PC-3 (cell line): Measurements from ENCODE around the gene SOX6. TPM values are rescaled to one million over a fixed set of nuclear protein-coding genes. Genes with fewer than 3 reads are reported as not detected.
"Not testable (repeated sequence)": the region's sequence is repeated elsewhere in the genome, so short reads cannot be mapped to it uniquely, and the experiment has no call there.

ENCODE experiments used
- ATAC-seq: fragments of 200-7000 bp; cut with Tn5 transposase; 2 replicates; pipeline ENCODE4 v1.9.1; 2020; ENCODE audit warnings: mild to moderate bottlenecking, moderate library complexity
- BruUV-seq: library from RNA; stranded (reverse); fragments of 400-500 nt; replicated peaks from 2 replicates; lab custom pipeline; 2021; lab: Mats Ljungman, UMichigan
- CTCF ChIA-PET: fragments of 300-600 bp; sonication (Branson Sonifier 250); formaldehyde crosslinking; loops from one replicate; lab custom pipeline; 2022; ENCODE audit warnings: antibody characterized with exemption; lab: Charles Lee
- POLR2A ChIA-PET: fragments of 300-600 bp; sonication (Branson Sonifier 250); formaldehyde crosslinking; loops from one replicate; lab custom pipeline; 2022; ENCODE audit warnings: antibody characterized with exemption; ENCODE audit not compliant: unreplicated experiment; lab: Charles Lee
- DNase-seq: peaks from one replicate; pipeline ENCODE4 v3.0.0-alpha.2; 2015
- H2AFZ ChIP-seq: fragments of 300-600 bp; sonication (generic); 2 replicates; pipeline ENCODE4 v1.6.0; 2016; ENCODE audit warnings: antibody characterized with exemption, low read length
- H3F3A ChIP-seq: fragments of 300-600 bp; sonication (generic); one replicate; pipeline ENCODE4 v1.6.0; 2017; ENCODE audit warnings: antibody characterized with exemption, low read length, control low read depth, mild to moderate bottlenecking; ENCODE audit not compliant: unreplicated experiment
- H3K27ac ChIP-seq: fragments of 300-600 bp; sonication (generic); 2 replicates; pipeline ENCODE4 v1.5.1; 2016; ENCODE audit warnings: mild to moderate bottlenecking, low read length
- H3K27me3 ChIP-seq: fragments of 300-600 bp; sonication (generic); 2 replicates; pipeline ENCODE4 v1.6.1; 2016; ENCODE audit warnings: low read length, mixed read lengths
- H3K36me3 ChIP-seq: fragments of 300-600 bp; sonication (generic); 2 replicates; pipeline ENCODE4 v1.6.1; 2016; ENCODE audit warnings: low read depth, mixed run types, low read length, mixed read lengths
- H3K4me1 ChIP-seq: fragments of 300-600 bp; sonication (generic); 2 replicates; pipeline ENCODE4 v1.5.1; 2016; ENCODE audit warnings: low read length; ENCODE audit not compliant: insufficient read depth
- H3K4me2 ChIP-seq: fragments of 300-600 bp; sonication (generic); 2 replicates; pipeline ENCODE4 v1.6.0; 2016; ENCODE audit warnings: low read length
- H3K4me3 ChIP-seq: fragments of 300-600 bp; sonication (generic); 2 replicates; pipeline ENCODE4 v1.5.1; 2016; ENCODE audit warnings: mild to moderate bottlenecking, low read length, mixed read lengths
- H3K79me2 ChIP-seq: fragments of 300-600 bp; sonication (generic); 2 replicates; pipeline ENCODE4 v1.6.1; 2017; ENCODE audit warnings: low read length, mixed read lengths
- H3K9ac ChIP-seq: fragments of 300-600 bp; sonication (generic); 2 replicates; pipeline ENCODE4 v1.6.0; 2016; ENCODE audit warnings: mild to moderate bottlenecking, low read length
- H3K9me2 ChIP-seq: fragments of 300-600 bp; sonication (generic); replicated peaks from 2 replicates; pipeline ENCODE4 v1.6.1; 2016; ENCODE audit warnings: mixed run types, low read length, mixed read lengths
- H3K9me3 ChIP-seq: fragments of 300-600 bp; sonication (generic); 2 replicates; pipeline ENCODE4 v1.6.1; 2016; ENCODE audit warnings: low read length, mixed read lengths
- H4K20me1 ChIP-seq: fragments of 300-600 bp; sonication (generic); 2 replicates; pipeline ENCODE4 v1.6.1; 2016; ENCODE audit warnings: low read length, mixed read lengths
- CTCF ChIP-seq: fragments of 300-600 bp; sonication (generic); conservative IDR thresholded peaks from 2 replicates; pipeline ENCODE4 v1.5.1; 2017; ENCODE audit warnings: antibody characterized with exemption, low read depth, mild to moderate bottlenecking, low read length
- EZH2 ChIP-seq: fragments of 300-600 bp; sonication (generic); IDR thresholded peaks from one replicate; pipeline ENCODE4 v1.6.1; 2017; ENCODE audit warnings: antibody characterized with exemption, mild to moderate bottlenecking, low read length; ENCODE audit not compliant: unreplicated experiment
- EZH2phosphoT487 ChIP-seq: fragments of 300-600 bp; sonication (generic); IDR thresholded peaks from 2 replicates; pipeline ENCODE4 v1.6.1; 2018; ENCODE audit warnings: mild to moderate bottlenecking, antibody characterized with exemption, low read length, borderline replicate concordance
- intact Hi-C: fragments of 100-400 bp; cut with micrococcal nuclease; formaldehyde crosslinking; loops from 2 replicates; pipeline ENCODE4 v1.9.0; 2023
- total RNA-seq: library from RNA; depleted of rRNA; stranded (reverse); fragments of >200 nt; gene quantifications from 2 replicates; pipeline ENCODE4 v1.2.3, GENCODE V29; 2014

Gene SOX6
- total RNA-seq, 1 experiment from 2014 or later, result not detected

GRCh38 chr11:16151138-16151537 lies 205.2 kb downstream of the SOX6 start:
- H3K27me3 ChIP-seq, result no peaks in the 10 kb centered on the region
- no peaks in the 10 kb centered on the region for H3K36me3 ChIP-seq
- H3K79me2 ChIP-seq, result no peaks in the 10 kb centered on the region
- H3K9ac ChIP-seq, result no peak overlapping the region
- no peaks in the 10 kb centered on the region for H3K9me2 ChIP-seq
- no peak overlapping the region for H3K4me3 ChIP-seq
- H3K27ac ChIP-seq, result no peak overlapping the region
- no peak for TF ChIP-seq EZH2
- CTCF ChIA-PET, result no interaction called here
- no peak overlapping the region for H3K4me2 ChIP-seq
- H3K9me3 ChIP-seq, result no peaks in the 10 kb centered on the region
- POLR2A ChIA-PET, result no interaction called here
- H2AFZ ChIP-seq, result no peak overlapping the region
- no peaks in the 10 kb centered on the region for H3K4me1 ChIP-seq
- no peak for DNase-seq
- BruUV-seq, result no TSS peak
- H3F3A ChIP-seq, result no peaks in the 10 kb centered on the region
- no peak for ATAC-seq
- intact Hi-C loops, result no loop called here
- no peaks in the 10 kb centered on the region for H4K20me1 ChIP-seq

- no peaks in the 10 kb centered on the region for H3K36me3 ChIP-seq
- CTCF ChIA-PET, result no interaction called here
- H2AFZ ChIP-seq, result no peak overlapping the region
- TF ChIP-seq EZH2phosphoT487, result no peak
- TF ChIP-seq CTCF, result no peak
- no peak for TF ChIP-seq EZH2
- POLR2A ChIA-PET, result no interaction called here
- H4K20me1 ChIP-seq, result no peaks in the 10 kb centered on the region
- H3K4me1 ChIP-seq, result no peaks in the 10 kb centered on the region
- intact Hi-C loops, result no loop called here
- no peak overlapping the region for H3K27ac ChIP-seq
- no peaks in the 10 kb centered on the region for H3K79me2 ChIP-seq
- H3K27me3 ChIP-seq, result no peaks in the 10 kb centered on the region
- H3K4me2 ChIP-seq, result no peak overlapping the region
- no peaks in the 10 kb centered on the region for H3F3A ChIP-seq
- H3K4me3 ChIP-seq, result no peak overlapping the region
- no TSS peak for BruUV-seq
- no peaks in the 10 kb centered on the region for H3K9me2 ChIP-seq
- no peak for ATAC-seq
- no peaks in the 10 kb centered on the region for H3K9me3 ChIP-seq
- no peak for DNase-seq
- H3K9ac ChIP-seq, result no peak overlapping the region
Measured at GRCh38 chr11:16149476-16149875, 206.9 kb downstream of the SOX6 start.

GRCh38 chr11:16148301-16148931 lies 207.9 kb downstream of the SOX6 start:
- POLR2A ChIA-PET, result no interaction called here
- H3K79me2 ChIP-seq, result no peaks in the 10 kb centered on the region
- H3F3A ChIP-seq, result no peaks in the 10 kb centered on the region
- CTCF ChIA-PET, result no interaction called here
- no peak overlapping the region for H3K9ac ChIP-seq
- no peaks in the 10 kb centered on the region for H3K27me3 ChIP-seq
- no TSS peak for BruUV-seq
- no peaks in the 10 kb centered on the region for H3K9me3 ChIP-seq
- H2AFZ ChIP-seq, result no peak overlapping the region
- H3K36me3 ChIP-seq, result no peaks in the 10 kb centered on the region
- ATAC-seq (no peak), DNase-seq (no peak)
- H4K20me1 ChIP-seq, result no peaks in the 10 kb centered on the region
- H3K27ac ChIP-seq, result no peak overlapping the region
- H3K9me2 ChIP-seq, result no peaks in the 10 kb centered on the region
- no peak overlapping the region for H3K4me3 ChIP-seq
- intact Hi-C loops, result no loop called here
- H3K4me1 ChIP-seq, result no peaks in the 10 kb centered on the region
- H3K4me2 ChIP-seq, result no peak overlapping the region
- no peak for TF ChIP-seq EZH2
- TF ChIP-seq CTCF, result no peak
- TF ChIP-seq EZH2phosphoT487, result no peak

- ATAC-seq, H3K9me2 ChIP-seq, H2AFZ ChIP-seq, H3K27ac ChIP-seq, H3K9ac ChIP-seq, H3K79me2 ChIP-seq, H3F3A ChIP-seq, H3K4me1 ChIP-seq, H4K20me1 ChIP-seq, H3K27me3 ChIP-seq, CTCF ChIA-PET, H3K9me3 ChIP-seq, DNase-seq, H3K36me3 ChIP-seq, intact Hi-C loops, H3K4me3 ChIP-seq, POLR2A ChIA-PET, BruUV-seq, H3K4me2 ChIP-seq: not testable (repeated sequence)
Measured at GRCh38 chr11:16146980-16147379, 209.4 kb downstream of the SOX6 start.

- H2AFZ ChIP-seq, H3K9me2 ChIP-seq, BruUV-seq, POLR2A ChIA-PET, H3F3A ChIP-seq, H3K4me1 ChIP-seq, H3K4me2 ChIP-seq, H3K27me3 ChIP-seq, H3K9ac ChIP-seq, H3K4me3 ChIP-seq, H3K36me3 ChIP-seq, intact Hi-C loops, H3K79me2 ChIP-seq, DNase-seq, H3K9me3 ChIP-seq, ATAC-seq, H4K20me1 ChIP-seq, CTCF ChIA-PET, H3K27ac ChIP-seq: not testable (repeated sequence)
Measured at GRCh38 chr11:16141614-16142013, 214.7 kb downstream of the SOX6 start.
